ENCODE measurements around the gene UPP2.

The UPP2 gene

GRCh38 chr2:158112992-158113391 lies 11.3 kb downstream of the UPP2 start:
- DNase-seq, result no peak

DNA sequence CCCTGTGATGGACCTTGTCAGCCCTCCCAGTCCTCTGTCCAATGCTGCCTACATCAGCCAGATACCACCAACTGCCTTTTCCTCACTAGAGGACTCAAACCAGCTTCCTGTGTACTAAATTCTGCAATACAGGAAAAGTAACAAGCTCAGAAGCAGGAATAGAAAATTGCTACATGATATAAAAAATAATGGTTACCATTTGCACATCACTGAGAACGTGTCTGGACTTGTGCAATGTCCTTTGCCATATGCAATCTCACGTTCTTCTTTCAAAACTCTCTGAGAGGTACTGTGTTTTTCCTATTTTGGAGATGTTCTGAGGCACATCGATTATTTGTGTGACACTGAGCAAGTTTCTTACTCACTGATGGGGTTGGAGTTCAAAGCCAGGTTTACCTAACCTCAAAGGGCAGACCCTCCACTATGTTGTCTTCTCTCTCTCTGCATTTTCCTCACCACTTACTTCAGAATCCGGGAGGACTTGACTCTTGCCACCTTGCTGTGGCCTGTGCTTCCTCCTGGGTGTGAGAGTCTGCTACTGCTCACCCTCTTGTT lies 12.1 kb downstream of the UPP2 start:
- DNase-seq, result no peak

DNA sequence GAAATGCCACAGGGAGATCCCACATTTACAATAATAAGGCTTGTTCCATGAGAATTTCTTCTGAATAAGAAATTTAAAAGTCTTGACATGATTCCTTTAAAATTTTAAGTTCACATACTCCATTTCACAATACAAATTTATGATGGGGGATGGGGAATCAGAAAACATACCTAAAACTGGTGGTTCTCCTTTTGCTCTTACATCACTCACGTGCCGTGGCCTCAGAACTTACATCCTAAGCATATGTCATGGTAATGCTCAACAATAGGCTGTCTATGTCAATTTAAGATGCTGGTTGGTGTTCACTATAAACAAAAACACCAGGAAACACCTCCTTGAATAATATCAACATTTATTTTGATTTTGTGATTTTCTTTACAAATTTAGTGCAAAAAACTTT lies 12.8 kb downstream of the UPP2 start:
- no peak for DNase-seq

- DNase-seq, result no peak
Observed at GRCh38 chr2:158115202-158115767, 13.6 kb downstream of the UPP2 start.

DNA sequence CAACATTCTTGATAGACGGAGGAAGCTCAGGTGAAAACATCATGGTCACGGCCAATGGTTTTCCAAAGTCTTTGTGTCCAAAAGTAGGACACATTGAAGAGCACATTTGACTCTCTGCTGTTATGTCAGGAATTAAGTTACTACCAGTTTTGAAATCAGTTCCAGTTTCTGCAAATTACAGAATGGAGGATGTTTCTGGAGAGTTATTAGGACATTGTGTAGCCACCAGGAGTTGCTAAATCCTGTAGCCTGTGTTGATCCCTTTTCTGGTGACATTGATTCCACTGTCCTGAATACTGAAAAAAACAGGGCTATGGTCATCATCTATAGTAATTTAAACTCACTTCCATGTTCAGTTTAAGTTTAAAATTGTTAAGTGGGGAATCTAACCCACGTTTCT lies 15.3 kb downstream of the UPP2 start:
- DNase-seq, result no peak

- no peak for DNase-seq
Observed at GRCh38 chr2:158120102-158120501, 18.4 kb downstream of the UPP2 start.

GRCh38 chr2:158120664-158121641 lies 19.3 kb downstream of the UPP2 start:
- DNase-seq, result no peak

- no peak for DNase-seq
Observed at GRCh38 chr2:158124896-158125295, 23.2 kb downstream of the UPP2 start.

DNA sequence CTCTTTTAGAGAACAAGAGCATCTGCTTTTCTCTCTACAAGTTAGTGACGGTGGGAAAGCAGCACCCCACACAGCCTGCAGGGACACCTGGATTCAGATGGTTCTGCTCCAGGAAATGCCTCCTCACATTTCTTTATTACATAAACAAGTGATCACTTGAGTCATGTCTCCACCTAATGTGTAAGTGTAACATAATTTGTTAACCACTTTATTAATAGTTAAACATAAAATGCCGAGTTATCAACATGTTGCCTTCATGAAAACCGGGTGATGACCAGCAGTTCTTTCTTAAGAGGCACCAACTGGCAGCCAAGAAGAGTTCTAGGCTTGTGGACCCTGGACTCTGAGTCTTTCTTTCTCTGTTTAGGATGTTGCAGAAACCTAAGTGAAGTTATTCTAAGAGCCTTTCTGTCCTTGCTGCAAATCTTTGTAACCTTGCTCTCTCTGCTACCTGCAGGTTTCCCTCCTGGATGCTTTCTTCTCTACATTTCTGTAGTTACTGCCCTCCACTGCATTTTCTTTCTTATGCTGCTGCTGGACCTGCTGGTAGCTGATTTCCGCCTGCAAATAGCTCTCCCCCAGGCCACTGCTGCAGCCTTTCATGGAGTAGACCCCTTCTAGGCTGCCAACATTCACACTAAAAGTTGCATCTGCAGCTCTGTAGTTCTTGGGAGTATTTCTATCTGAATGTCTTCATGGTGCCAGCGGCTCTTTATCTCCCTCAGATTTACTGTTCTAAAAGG lies 24.3 kb downstream of the UPP2 start:
- no peak for DNase-seq

DNA sequence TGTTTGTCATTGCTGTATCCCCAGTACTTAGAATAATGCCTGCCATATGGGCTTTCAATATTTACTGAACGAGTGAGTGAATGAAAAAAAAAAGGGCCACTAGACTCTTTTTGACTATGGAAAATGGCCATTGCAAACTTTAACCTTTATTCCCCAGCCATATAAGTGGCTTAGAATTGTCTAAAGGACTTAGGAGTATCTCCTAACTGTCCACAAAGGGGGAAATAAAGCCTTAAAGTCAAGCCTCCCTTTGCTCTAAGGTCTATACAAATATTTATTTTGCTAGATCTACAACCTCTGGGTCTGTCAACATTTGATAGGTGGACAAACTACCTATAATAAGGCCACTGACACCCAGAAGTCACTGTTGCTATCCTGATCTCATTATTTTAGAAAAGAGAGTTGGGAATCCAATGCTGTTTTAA lies 25.7 kb downstream of the UPP2 start:
- no peak for DNase-seq

- no peak for DNase-seq
Observed at GRCh38 chr2:158128168-158128973, 26.7 kb downstream of the UPP2 start.

- DNase-seq, result no peak
Observed at GRCh38 chr2:158129037-158129436, 27.4 kb downstream of the UPP2 start.

DNA sequence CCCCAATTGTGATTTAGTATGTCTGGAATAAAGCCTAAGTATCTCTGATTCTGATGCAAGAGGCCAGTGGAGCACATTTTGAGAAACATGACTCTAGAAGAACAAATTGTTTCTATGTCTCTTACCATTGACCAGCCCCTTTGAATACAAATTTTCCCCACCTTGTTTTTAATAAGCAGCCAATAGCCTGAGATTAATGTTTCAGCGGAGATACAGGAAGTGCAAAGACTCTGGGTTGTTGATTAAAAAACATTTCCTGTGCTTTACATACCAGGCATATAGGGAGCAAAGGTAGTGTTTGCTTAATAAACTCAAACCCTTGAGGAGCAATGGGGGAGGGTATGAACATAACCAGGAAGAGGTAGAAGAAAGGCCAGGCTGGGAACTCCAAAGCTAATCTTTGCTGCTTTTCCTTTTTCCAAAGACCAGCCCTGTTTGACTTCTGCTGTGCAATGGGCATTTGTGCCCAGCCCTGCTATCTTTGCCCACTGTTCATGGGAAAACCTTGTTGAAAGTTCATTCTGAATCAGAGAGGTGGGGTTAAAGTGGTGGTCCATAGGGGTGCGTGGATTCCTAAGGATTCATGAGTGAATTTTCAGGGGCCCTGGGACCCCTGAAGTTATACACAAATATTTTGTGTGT lies 29.3 kb downstream of the UPP2 start:
- DNase-seq, result no peak

- DNase-seq, result no peak
Observed at GRCh38 chr2:158131483-158131912, 29.8 kb downstream of the UPP2 start.

GRCh38 chr2:158131919-158132566 lies 30.4 kb downstream of the UPP2 start:
- DNase-seq, result no peak

GRCh38 chr2:158134055-158134454 lies 32.4 kb downstream of the UPP2 start:
- no peak for DNase-seq

- no peak for DNase-seq
Observed at GRCh38 chr2:158134655-158135054, 33.0 kb downstream of the UPP2 start.

DNA sequence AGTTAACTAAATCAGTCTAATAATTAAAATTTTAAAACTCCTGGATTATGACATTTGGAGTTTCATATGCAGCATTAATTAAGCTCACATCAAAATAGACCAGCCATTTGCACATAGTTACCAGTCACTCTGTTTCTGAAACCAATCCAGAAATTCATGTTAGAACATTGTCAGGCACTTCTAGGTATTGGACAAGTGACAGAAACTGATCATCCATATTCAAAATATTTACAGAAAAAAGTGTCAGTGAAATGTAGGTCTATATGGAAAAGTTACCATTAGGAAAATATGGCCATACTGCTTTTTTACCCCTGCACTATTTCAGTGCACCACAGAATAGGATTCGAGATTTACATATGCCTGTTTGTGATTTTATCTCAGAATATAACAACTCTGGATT lies 33.4 kb downstream of the UPP2 start:
- no peak for DNase-seq

DNA sequence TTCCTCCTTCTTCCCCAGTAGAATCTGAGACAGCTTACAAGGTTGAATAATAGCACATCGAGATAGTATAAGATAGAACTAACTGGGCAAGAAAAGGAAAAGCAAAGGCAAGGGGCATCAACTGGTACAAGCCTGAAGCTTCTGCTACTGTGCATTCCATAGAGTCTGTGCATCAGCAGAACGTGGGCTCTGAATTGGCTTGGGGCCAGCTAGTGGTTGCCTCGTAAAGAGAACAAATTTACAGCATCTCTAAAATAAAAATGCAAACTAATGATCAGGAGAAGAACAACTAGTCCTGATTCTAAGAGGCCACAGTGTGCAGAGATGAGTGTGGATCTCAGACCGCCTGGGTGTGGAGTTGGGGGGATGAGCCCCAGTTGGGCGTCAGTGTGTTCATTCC lies 36.6 kb downstream of the UPP2 start:
- no peak for DNase-seq

- no peak for DNase-seq
Observed at GRCh38 chr2:158140201-158140600, 38.5 kb downstream of the UPP2 start.

DNA sequence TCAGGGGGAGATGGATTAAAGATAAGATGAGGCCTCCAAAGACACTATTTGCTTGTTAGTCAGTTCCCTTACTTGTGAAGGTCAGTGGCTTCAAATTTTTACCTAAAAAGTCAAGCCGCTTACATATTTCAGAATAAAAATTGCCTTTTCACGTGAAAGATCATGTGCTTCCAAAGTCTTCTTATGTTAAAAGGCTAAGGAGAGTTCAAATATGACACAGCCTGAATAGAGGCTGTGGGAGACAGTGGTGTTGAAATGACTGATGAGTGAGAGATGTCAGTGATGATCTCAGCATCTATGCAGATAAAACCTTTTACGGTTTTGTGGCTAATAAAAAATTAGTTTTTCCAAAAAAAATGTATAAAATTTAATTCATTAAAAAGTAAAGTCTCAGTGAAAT lies 40.5 kb downstream of the UPP2 start:
- DNase-seq, result no peak
